Pulmonary artery endothelial cell (primary cell): ENCODE measurements around the gene CTU1. TPM values are rescaled to one million over a fixed set of nuclear protein-coding genes. Genes with fewer than 3 reads are reported as not detected.

Experiments used
- DNase-seq: peaks from one replicate; pipeline ENCODE4 v3.0.0-alpha.2; 2011; ENCODE audit warnings: low read depth, low spot score
- total RNA-seq: library from RNA; depleted of rRNA; stranded (reverse); fragments of >200 nt; gene quantifications from 2 replicates; pipeline ENCODE4 v1.2.3, GENCODE V29; 2014

The CTU1 gene
- total RNA-seq, 1 donor from 2014 or later, result 6.6 TPM

- peak; percentile 75 for DNase-seq
These were observed 23.8 kb upstream of the CTU1 start for GRCh38 chr19:51131780-51132680.

- no peak for DNase-seq
These were observed 21.5 kb upstream of the CTU1 start for GRCh38 chr19:51129716-51130115.

- no peak for DNase-seq
These were observed 20.0 kb upstream of the CTU1 start for GRCh38 chr19:51128227-51128626.

DNA sequence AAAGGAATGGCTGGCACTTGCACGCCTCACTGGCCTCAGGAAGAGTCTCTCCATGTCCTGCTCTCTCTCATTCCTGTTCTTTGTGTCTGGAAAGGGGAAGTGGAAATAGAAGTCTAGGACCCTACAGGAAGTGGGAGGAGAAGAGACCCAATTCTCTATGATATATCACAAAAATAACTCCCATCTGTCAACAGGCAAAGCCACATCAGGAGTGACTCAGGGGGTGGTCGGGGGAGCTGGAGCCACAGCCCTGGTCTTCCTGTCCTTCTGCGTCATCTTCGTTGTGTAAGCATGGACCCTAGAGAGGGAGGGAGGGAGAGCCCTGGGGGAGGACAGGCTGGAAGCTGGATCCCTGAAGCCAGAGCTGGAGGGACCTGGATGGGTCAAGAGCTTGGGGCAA, 19.5 kb upstream of the CTU1 start:
- no peak for DNase-seq

GRCh38 chr19:51127032-51127431, 18.8 kb upstream of the CTU1 start:
- no peak for DNase-seq

DNA sequence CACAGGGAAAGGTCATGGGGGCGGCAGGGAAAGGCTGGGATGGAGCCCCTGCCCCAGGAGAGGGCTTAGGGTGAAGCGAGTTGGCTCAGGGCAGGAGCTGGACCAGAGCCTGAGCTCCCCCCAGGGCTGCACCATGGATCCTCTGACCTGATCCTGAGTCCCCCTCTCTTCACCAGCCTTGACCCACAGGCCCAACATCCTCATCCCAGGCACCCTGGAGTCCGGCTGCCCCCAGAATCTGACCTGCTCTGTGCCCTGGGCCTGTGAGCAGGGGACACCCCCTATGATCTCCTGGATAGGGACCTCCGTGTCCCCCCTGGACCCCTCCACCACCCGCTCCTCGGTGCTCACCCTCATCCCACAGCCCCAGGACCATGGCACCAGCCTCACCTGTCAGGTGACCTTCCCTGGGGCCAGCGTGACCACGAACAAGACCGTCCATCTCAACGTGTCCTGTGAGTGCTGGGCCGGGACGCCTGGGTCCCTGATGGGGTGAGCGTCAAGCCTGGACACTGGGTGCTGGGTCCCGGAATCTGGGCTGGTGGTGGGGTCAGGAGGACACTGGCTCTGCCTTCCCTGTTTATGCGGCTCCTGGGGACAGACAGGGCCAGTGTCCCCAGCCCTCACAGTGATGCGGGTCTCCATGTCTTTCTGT, 17.3 kb upstream of the CTU1 start:
- DNase-seq, result no peak

GRCh38 chr19:51124729-51125128, 16.5 kb upstream of the CTU1 start, which contains the start of gene SIGLEC9:
SIGLEC9 (plus strand) TSS chr19:51124906; CDS start chr19:51124975, 69 bp downstream.
- no peak for DNase-seq

DNA sequence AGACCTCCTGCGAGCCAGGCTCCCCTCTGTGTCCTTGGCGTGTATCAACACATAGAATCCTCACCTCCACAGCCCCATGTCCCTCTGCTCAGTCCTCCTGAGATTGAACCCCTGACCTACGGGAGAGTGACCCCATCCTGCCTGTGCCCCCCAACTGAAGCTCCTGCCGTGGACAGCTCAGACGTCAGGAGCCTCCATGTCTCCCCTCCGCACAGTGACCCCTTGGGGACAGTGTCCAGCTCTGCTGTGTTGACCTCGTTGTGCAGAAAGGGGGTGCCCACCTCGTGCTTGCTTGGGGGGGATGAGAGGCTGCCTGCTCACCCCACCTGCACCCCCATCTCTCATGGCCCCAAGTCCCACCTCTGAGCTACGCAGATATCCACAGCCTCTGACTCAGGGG, 16.0 kb upstream of the CTU1 start:
- no peak for DNase-seq

GRCh38 chr19:51123802-51124201, 15.6 kb upstream of the CTU1 start:
- DNase-seq, result no peak

- DNase-seq, result no peak
These were observed 15.2 kb upstream of the CTU1 start for GRCh38 chr19:51123381-51123800.

DNA sequence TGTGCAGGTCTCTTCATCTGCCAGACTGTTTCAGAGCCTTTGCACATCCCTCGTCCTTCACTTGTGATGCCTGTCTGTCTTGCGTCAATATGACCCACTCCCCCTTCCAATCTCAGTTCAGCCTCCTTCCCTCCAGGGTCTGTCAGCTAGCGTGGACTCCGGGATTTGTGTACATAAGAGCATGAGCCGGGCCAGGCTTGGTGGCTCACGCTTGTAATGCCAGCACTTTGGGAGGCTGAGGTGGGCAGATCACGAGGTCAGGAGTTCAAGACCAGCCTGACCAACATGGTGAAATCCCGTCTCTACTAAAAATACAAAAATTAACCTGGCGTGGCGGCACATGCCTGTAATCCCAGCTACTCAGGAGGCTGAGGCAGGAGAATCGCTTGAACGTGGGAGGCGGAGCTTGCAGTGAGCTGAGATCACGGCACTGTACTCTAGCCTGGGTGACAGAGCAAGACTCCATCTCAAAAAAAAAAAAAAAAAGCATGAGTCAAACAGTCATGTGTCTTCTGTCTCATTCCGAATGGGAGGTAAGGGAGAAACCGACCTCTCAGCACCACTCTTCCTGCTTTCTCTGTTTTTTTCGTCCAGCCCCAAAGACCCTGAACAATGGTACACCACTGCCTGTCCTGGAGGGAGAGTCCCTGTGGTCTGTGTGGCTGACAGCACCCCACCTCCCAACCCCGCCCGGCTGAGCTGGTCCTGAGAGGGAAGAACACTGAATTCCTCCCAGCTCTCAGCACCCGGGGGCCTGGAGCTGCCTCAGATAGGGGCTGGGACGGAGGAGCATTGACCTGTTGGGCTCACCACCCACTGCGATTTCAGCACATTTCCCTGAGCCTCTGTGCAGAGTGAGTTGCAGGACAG, 14.1 kb upstream of the CTU1 start:
- no peak for DNase-seq

GRCh38 chr19:51121257-51121656, 13.0 kb upstream of the CTU1 start:
- no peak for DNase-seq

DNA sequence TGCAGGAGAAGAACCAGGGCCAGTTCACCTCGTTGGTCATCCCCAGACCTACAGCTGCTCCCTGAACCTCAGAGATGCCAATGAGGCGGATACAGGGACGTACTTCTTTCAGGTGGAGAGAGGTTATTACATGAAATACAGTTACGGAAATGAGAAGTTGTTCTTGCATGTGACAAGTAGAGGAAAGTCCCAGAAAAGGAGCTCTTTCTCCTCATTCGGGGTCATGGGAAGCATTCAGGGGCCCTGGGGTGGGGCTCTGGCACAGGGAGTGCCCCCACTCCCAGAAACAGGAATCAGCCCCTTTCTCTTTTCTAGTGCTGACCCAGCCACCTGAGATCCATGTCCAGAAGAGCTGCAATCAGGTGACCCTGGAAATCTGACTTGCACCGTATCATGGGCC, 12.0 kb upstream of the CTU1 start:
- no peak for DNase-seq

- DNase-seq, result no peak
These were observed 11.4 kb upstream of the CTU1 start for GRCh38 chr19:51119611-51120010.

DNA sequence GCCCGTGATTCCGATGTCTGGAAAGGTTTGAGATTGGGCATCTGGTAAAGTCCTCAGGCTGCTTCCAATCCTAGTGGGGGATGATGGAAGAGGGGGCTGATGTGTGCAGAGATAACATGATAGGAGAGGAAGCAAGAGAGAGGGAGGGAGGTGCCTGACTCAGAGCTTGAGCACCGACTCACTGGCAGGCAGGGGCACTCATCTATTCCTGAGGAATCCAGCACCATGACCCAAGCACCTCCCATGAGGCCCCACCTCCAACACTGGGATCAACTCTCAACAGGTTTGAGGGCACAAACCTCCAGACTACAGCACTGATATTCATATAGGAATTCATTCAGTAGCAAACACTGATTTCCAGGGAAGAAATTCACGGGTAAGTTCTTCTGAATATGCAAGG, 10.9 kb upstream of the CTU1 start:
- DNase-seq, result no peak

DNA sequence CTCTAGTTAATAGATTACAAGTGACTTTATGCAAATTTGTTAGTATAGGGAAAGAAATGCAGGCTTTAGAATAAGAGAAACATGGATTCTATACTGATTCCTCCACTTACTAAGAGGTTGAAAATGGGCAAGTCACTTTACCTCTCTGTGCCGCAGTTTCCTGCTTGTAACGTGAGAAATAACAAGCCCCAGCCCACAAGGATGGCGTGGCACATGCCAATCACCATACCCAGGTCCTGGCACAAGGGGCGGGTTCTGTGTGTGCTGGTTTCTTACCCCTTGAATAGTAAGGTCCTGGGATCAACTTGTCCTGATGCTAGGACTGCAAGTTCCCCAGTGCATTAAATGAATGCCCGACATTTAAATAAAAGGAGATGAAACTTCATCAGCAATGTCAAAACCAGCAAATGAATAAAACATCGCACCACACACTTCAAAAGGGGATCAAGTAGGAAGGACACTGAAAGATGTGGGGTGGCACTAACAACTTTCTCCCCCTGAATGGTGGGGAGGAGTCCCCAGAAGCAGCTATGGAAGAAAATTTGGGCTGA, 8.6 kb upstream of the CTU1 start:
- no peak for DNase-seq

GRCh38 chr19:51114087-51114729, 6.0 kb upstream of the CTU1 start:
- DNase-seq, result no peak

DNA sequence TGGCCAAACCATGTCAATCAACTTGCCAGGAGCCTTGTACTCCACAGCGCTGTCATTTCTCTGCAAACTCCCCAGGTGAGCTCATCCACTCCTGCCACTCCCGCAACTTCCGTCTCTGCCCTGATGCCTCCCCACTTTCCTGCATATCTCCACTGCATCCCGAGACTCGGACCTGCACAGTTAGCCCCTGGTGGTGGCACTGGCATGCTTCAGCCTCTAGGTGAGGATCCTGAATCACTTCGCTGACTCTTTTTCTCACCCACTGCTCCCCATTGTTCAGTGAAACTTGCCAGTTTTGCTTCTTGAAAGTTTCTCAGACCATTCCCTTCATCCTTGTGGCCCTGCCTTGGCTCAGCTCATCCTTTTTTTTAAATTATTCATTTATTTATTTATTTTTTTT, 3.4 kb upstream of the CTU1 start:
- DNase-seq, result no peak

GRCh38 chr19:51110666-51110971, 2.4 kb upstream of the CTU1 start:
- DNase-seq, result no peak

DNA sequence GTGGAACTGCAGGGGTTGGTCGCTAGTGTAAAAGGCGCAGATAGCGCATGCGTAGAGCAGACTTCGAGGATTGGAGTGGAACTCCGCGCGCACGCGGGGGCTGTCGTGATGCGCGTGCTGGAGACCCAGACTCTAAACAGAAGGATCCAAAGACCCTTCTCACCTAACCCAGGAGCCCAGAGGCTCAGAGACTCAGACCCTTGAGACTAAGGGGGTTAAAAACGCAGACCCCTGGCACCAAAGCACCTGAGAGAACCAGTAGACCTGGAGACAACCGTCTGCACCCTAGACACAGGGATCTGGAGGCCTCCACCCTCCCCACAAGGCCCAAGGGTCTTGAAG, 567 bp upstream of the CTU1 start:
- no peak for DNase-seq

DNA sequence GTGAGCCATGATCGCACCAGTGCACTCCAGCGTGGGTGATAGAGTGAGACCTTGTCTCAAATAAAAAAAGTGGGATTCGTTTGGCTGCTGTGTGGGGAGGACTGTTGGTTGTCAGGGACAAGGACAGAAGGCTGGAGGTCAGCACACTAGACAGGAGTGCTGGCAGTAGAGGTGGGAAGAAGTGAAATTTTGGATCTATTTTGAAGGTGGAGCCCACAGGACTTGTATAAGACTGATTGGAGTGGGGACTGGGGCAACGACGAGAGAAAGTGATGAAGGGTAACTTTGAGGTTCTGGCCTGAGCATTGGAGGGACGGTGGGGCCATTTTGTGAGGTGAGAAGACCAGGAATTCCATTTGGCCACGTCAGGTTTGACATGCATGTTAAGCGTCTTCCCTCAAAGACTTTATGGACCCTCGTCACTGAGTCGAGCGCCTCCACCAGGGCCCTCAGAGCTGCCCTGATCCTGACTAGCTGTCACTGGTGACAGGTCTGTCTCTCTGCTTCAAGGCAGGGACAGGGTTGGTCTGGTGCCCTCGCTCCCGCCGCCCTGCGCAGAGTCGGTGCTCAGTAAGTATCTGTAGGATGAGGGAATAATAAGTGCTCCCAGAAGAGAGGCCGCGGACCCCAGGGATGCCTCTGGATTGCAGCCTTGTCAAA, 673 bp downstream of the CTU1 start:
- no peak for DNase-seq
